Activated CD4-positive, alpha-beta T cell treated with anti-CD3 and anti-CD28 coated beads for 36 hours (primary cell): Measurements from ENCODE around the gene RER1. TPM values are rescaled to one million over a fixed set of nuclear protein-coding genes. Genes with fewer than 3 reads are reported as not detected.

Experiments
- ATAC-seq: fragments of 200-7000 bp; cut with Tn5 transposase; one replicate; pipeline ENCODE4 v1.10.0; 2021; ENCODE audit warnings: mild to moderate bottlenecking, moderate library complexity
- CTCF ChIA-PET: fragments of 350-600 bp; sonication (Branson Sonifier 250); formaldehyde crosslinking; loops from one replicate; lab custom pipeline; 2021; ENCODE audit warnings: antibody characterized with exemption; lab: Charles Lee
- POLR2A ChIA-PET: fragments of 350-600 bp; sonication (Branson Sonifier 250); formaldehyde crosslinking; loops from one replicate; lab custom pipeline; 2021; ENCODE audit warnings: antibody characterized with exemption, inconsistent platforms; lab: Charles Lee
- DNase-seq: peaks from one replicate; pipeline ENCODE4 v3.0.0-alpha.2; 2020
- H3K27ac Mint-ChIP-seq: one replicate; pipeline ENCODE4 v1.8.0; 2021; ENCODE audit warnings: mixed read lengths
- H3K27me3 Mint-ChIP-seq: one replicate; pipeline ENCODE4 v1.8.0; 2021; ENCODE audit warnings: mixed read lengths
- H3K36me3 Mint-ChIP-seq: one replicate; pipeline ENCODE4 v1.8.0; 2021; ENCODE audit warnings: low read depth, mixed read lengths
- H3K4me1 Mint-ChIP-seq: one replicate; pipeline ENCODE4 v1.8.0; 2021; ENCODE audit warnings: mixed read lengths
- H3K4me3 Mint-ChIP-seq: one replicate; pipeline ENCODE4 v1.8.0; 2021; ENCODE audit warnings: mild to moderate bottlenecking, moderate library complexity, mixed read lengths
- H3K9me3 Mint-ChIP-seq: one replicate; pipeline ENCODE4 v1.8.0; 2021; ENCODE audit warnings: low read depth, mixed read lengths
- intact Hi-C, 2 experiments: fragments of 100-400 bp; cut with DNase I in 1 of 2; cut with micrococcal nuclease in 1 of 2; formaldehyde crosslinking; loops; one replicate each; pipeline versions ENCODE4 v1.14.2 to v1.15.1; 2022 to 2024; cut with DNase I, micrococcal nuclease
- total RNA-seq, 2 experiments: library from RNA; stranded (reverse); gene quantifications; one replicate each; pipeline ENCODE4 v1.2.3, GENCODE V29; 2021

Gene RER1
- total RNA-seq, 2 experiments from 2014 or later, result 146 to 152 TPM

GRCh38 chr1:2355373-2356261 lies 36.0 kb upstream of the RER1 start:
- H3K9me3 Mint-ChIP-seq, result no peaks in the 10 kb centered on the region
- H3K27me3 Mint-ChIP-seq, result no peaks in the 10 kb centered on the region
- H3K4me3 Mint-ChIP-seq, result no peak overlapping the region
- no peaks in the 10 kb centered on the region for H3K36me3 Mint-ChIP-seq
- no peak for ATAC-seq
- H3K27ac Mint-ChIP-seq, result no peak overlapping the region
- H3K4me1 Mint-ChIP-seq, result no peaks in the 10 kb centered on the region
- CTCF ChIA-PET, result interaction anchor here (1.0 kb wide), 1 partner anchor 181 kb away, joined by 4 read pairs; no protein-coding TSS in a partner anchor
- POLR2A ChIA-PET, result no interaction called here
- intact Hi-C loops, result no loop called here
- DNase-seq, result no peak

- H3K9me3 Mint-ChIP-seq, result no peaks in the 10 kb centered on the region
- intact Hi-C loops, result no loop called here
- no peaks in the 10 kb centered on the region for H3K36me3 Mint-ChIP-seq
- ATAC-seq (no peak), DNase-seq (no peak)
- ChIA-PET CTCF (no interaction called here), POLR2A (no interaction called here)
- H3K27ac Mint-ChIP-seq, result no peak overlapping the region
- H3K27me3 Mint-ChIP-seq, result no peaks in the 10 kb centered on the region
- H3K4me3 Mint-ChIP-seq, result no peak overlapping the region
- no peaks in the 10 kb centered on the region for H3K4me1 Mint-ChIP-seq
Observed at GRCh38 chr1:2356401-2356800, 35.2 kb upstream of the RER1 start.

DNA sequence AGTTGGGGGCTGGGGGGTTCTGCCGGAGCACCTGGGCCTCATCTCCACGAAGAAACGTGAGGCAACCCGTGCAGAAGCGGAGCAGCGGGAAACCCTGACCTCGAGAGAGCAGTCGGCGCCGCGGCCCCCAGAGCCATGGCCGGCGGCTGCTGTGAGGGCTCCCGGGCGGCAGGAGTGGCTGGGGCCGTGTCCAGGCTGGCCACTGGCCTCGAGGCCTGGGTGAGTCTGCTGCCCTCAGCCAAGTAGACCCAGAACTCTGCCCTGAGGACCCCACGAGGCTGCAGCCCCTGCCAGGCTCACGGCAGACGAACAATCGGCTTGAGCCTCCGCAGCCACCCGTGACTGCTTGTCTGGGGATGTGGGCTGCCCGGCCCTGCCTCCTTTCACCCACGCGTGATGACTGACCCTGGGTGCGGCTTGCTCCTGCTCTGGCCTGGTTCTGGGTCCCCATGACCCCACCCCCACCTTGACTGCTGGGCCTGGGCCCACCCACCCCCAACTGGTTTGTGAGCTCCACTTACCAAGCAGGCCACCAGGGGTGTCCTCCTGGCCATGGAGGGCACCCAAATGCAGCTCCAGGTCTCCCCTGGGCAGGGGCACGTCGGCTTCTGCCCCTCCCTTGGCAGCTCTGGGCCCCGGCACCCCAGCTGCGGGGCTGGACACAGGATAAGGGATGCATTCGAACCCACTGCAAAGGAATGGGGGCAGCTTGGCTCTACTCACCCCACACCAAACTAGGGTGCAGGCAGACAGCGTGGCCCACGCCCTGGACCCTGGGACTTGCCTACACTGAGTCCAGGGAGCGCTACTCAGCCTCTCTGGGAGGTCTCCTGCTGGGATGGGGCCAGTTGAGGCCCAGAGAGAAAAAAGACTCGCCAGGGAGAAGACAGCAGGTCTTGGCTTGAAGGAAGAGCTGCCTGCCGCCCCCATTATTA lies 34.5 kb upstream of the RER1 start:
- no peak for DNase-seq
- ChIA-PET CTCF (no interaction called here), POLR2A (no interaction called here)
- Mint-ChIP-seq H3K4me3 (no peak overlapping the region), H3K9me3 (peaks cover under 1% of the 10 kb centered on the region), H3K27me3 (no peaks in the 10 kb centered on the region), H3K4me1 (no peaks in the 10 kb centered on the region), H3K27ac (no peak overlapping the region), H3K36me3 (no peaks in the 10 kb centered on the region)
- ATAC-seq, result no peak
- intact Hi-C loops, result no loop called here

DNA sequence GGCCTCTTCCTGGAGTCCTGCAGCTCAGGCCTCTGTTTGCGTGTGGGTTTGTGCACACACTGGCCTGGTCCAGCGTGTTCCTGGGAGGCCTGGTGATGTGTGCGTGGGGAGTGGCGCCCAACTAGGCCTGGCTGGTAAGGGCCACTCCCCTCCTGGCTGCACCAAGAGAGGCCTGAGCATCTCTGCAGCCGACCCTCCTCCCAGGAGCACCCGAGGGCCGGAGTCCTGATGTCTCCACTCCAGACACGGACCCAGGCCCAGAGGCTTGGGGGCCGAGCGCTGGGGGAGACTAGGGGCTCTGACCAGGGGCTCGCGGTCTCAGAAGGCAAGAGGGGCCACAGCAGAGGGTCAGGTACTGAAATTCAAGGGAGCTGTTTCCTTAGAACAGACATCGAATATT lies 33.6 kb upstream of the RER1 start:
- Mint-ChIP-seq H3K36me3 (peaks cover 2% of the 10 kb centered on the region), H3K4me3 (no peak overlapping the region), H3K9me3 (peaks cover 4% of the 10 kb centered on the region), H3K27me3 (no peaks in the 10 kb centered on the region), H3K27ac (no peak overlapping the region), H3K4me1 (no peaks in the 10 kb centered on the region)
- ChIA-PET CTCF (no interaction called here), POLR2A (no interaction called here)
- DNase-seq (no peak), ATAC-seq (no peak)
- intact Hi-C loops, result no loop called here

- no peak for DNase-seq
- H3K4me3 Mint-ChIP-seq, result no peak overlapping the region
- CTCF ChIA-PET, result no interaction called here
- no peak overlapping the region for H3K27ac Mint-ChIP-seq
- H3K4me1 Mint-ChIP-seq, result no peaks in the 10 kb centered on the region
- H3K36me3 Mint-ChIP-seq, result peaks cover 2% of the 10 kb centered on the region
- intact Hi-C loops, result no loop called here
- peaks cover 7% of the 10 kb centered on the region for H3K9me3 Mint-ChIP-seq
- POLR2A ChIA-PET, result no interaction called here
- ATAC-seq, result no peak
- H3K27me3 Mint-ChIP-seq, result no peaks in the 10 kb centered on the region
Observed at GRCh38 chr1:2358651-2359640, 32.7 kb upstream of the RER1 start.

DNA sequence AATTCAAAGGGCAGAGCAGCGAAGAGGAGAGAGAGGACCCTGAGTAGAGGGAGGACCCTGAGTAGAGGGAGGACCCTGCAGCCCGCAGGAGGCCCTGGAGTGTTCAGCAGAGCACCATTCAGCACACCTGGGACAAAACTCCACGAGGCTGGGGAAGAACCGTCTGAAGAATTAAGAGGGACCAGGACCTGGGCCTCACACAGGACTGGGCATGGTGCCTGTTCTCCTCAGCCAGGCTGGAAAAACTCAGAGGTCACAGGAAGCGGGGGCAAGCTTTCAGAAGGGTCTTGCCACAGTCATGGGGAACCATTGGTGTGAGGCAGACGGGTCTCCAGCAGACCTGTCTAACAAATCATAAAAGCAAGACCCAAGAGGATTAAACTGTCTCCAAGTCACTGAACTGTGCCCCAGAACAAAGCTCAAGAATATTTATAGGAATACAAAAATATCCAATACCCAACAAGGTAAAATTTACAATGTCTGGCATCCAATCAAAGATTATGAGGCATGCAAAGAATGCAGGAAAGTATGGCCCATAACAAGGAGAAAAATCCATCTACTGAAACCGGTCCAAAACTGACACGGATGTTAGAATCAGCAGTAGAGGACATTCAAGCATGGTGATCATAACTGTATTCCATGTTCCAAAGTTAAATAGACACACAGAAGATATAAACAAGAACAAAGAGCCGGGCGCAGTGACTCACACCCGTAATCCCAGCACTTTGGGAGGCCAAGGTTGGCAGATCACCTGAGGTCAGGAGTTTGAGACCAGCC lies 30.9 kb upstream of the RER1 start:
- no peak for ATAC-seq
- intact Hi-C loops, result no loop called here
- ChIA-PET POLR2A (no interaction called here), CTCF (interaction anchor here (1.7 kb wide), 1 partner anchor 21 kb away, joined by 6 read pairs; no protein-coding TSS in a partner anchor)
- Mint-ChIP-seq H3K27me3 (no peaks in the 10 kb centered on the region), H3K36me3 (peaks cover 4% of the 10 kb centered on the region), H3K4me3 (no peak overlapping the region), H3K27ac (no peak overlapping the region), H3K9me3 (peaks cover 8% of the 10 kb centered on the region), H3K4me1 (no peaks in the 10 kb centered on the region)
- no peak for DNase-seq

DNA sequence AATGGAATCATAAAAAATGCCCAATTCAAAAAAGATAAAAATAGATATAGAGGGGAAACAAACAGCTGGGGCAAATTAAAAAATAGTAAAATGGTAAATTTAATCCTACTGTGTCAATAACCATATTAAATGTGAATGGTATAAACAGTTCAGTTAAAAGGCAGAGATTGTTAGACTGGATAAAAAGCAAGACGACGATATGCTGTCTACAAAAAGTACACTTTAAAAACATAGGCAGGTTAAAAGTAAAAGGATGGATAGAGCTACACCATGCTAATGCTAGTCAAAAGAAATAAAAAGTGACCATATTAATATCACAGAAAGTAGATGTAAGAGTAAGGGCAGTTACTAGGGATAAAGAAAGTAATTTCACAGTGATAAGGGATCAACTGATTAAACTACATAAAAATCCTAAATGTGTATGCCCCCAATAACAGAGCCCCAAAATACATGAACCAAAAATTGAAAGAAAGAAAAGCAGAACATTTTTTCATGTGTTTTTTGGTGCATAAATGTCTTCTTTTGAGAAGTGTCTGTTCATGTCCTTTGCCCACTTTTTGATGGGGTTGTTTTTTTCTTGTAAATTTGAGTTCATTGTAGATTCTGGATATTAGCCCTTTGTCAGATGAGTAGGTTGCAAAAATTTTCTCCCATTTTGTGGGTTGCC lies 27.7 kb upstream of the RER1 start:
- intact Hi-C loops, result no loop called here
- Mint-ChIP-seq H3K36me3 (peaks cover 4% of the 10 kb centered on the region), H3K27ac (no peak overlapping the region), H3K27me3 (no peaks in the 10 kb centered on the region), H3K9me3 (peaks cover 8% of the 10 kb centered on the region), H3K4me3 (no peak overlapping the region), H3K4me1 (no peaks in the 10 kb centered on the region)
- ChIA-PET CTCF (interaction anchor here (0.6 kb wide), 1 partner anchor 189 kb away, joined by 3 read pairs; no protein-coding TSS in a partner anchor), POLR2A (no interaction called here)
- ATAC-seq, result no peak
- no peak for DNase-seq

- intact Hi-C loops, result no loop called here
- peaks cover 4% of the 10 kb centered on the region for H3K9me3 Mint-ChIP-seq
- no peaks in the 10 kb centered on the region for H3K27me3 Mint-ChIP-seq
- CTCF ChIA-PET, result interaction anchor here (0.8 to 1.2 kb wide), 3 partner anchors 13 to 49 kb away, joined by 3 read pairs; no protein-coding TSS in a partner anchor
- POLR2A ChIA-PET, result interaction anchor here (0.7 kb wide), 1 partner anchor 379 kb away, joined by 3 read pairs; no protein-coding TSS in a partner anchor
- no peak for ATAC-seq
- peaks cover 2% of the 10 kb centered on the region for H3K36me3 Mint-ChIP-seq
- DNase-seq, result no peak
- H3K27ac Mint-ChIP-seq, result no peak overlapping the region
- H3K4me3 Mint-ChIP-seq, result no peak overlapping the region
- H3K4me1 Mint-ChIP-seq, result no peaks in the 10 kb centered on the region
Observed at GRCh38 chr1:2368053-2368744, 23.4 kb upstream of the RER1 start.

DNA sequence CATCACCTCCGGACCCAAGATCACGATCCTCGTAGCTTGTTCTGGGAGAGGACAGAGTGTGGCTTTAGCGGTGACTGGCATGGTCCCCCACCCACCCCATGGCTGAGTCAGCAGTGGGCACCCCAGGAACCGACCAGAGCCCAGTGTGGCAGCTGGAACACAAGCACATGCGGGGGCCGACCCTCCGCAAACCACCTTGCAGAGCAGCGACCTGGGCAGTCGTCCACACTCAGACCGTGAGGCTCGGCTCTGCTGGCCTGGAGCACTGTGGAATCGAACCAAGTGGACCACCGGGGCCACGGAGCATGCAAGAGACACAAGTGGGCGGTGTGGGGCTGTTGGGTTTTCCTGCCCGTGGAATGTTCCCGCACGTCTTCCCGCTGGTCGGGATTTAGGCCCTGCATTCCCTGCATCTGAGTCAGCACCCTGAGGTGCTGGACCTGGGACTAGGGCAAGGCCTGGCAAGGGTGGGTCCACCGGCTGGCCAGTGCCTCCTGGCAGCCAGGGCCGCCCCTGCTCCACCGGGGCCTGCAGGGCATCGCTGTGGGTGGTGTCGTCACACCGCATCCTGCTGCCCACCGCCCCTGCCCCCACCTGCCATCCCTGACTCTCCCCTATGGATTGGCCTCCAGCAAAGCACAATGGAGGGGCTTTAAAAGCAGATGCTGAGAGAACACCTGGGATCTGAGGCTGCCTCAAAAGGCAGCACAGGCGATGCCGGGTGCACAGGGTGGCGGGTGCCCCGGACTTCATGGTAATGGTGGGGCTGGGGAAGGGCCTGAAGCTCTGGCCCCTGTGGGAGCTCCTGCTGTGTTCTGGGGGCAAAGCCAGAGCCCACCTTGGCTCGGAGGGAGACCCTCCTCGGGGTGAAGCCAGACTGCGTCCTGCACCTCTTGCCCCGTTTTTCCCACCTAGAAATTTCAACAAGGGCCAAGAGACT lies 18.8 kb upstream of the RER1 start:
- intact Hi-C loops, result no loop called here
- ChIA-PET POLR2A (no interaction called here), CTCF (interaction anchor here (1.0 kb wide), 1 partner anchor 178 kb away, joined by 4 read pairs; the partner anchor contains the start of gene FAAP20)
- no peaks in the 10 kb centered on the region for H3K4me1 Mint-ChIP-seq
- H3K36me3 Mint-ChIP-seq, result no peaks in the 10 kb centered on the region
- H3K27ac Mint-ChIP-seq, result no peak overlapping the region
- H3K4me3 Mint-ChIP-seq, result no peak overlapping the region
- H3K27me3 Mint-ChIP-seq, result no peaks in the 10 kb centered on the region
- H3K9me3 Mint-ChIP-seq, result no peaks in the 10 kb centered on the region
- ATAC-seq, result no peak
- no peak for DNase-seq
